HepG2 (cell line): Measurements from ENCODE around the gene PLEKHA8. TPM values are rescaled to one million over a fixed set of nuclear protein-coding genes. Genes with fewer than 3 reads are reported as not detected.

ENCODE experiments used
- CEBPG ChIP-seq: IDR thresholded peaks from 2 replicates; pipeline ENCODE4 v1.6.1; 2016
- MIER3 ChIP-seq: IDR thresholded peaks from 2 replicates; pipeline ENCODE4 v1.6.1; 2016; ENCODE audit warnings: missing compliant biosample characterization, borderline replicate concordance
- SPEN ChIP-seq: sonication (generic); formaldehyde crosslinking; IDR thresholded peaks from 2 replicates; pipeline ENCODE4 v1.5.1; 2020; ENCODE audit warnings: low read depth, mild to moderate bottlenecking, missing genetic modification reagents
- ZNF232 ChIP-seq: sonication (generic); formaldehyde crosslinking; IDR thresholded peaks from 2 replicates; pipeline ENCODE4 v1.4.0; 2020; ENCODE audit warnings: missing genetic modification reagents, borderline replicate concordance
- ZNF7 ChIP-seq: IDR thresholded peaks from 2 replicates; pipeline ENCODE4 v1.6.1; 2016; ENCODE audit warnings: missing biosample characterization, missing genetic modification reagents
- ZNF782 ChIP-seq: sonication (generic); formaldehyde crosslinking; IDR thresholded peaks from 2 replicates; pipeline ENCODE4 v1.4.0; 2020; ENCODE audit warnings: missing genetic modification reagents, mild to moderate bottlenecking, borderline replicate concordance
- ZNF841 ChIP-seq: sonication (generic); formaldehyde crosslinking; IDR thresholded peaks from 2 replicates; pipeline ENCODE4 v1.8.1; 2023; ENCODE audit warnings: missing genetic modification reagents, borderline replicate concordance
- polyA plus RNA-seq, 8 experiments: library from polyadenylated mRNA; depleted of rRNA in 3 of 8; stranded (reverse) in 7 of 8; unstranded in 1 of 8; fragments of >200 nt; fragmentation: Illumina TruSeq in 4 of 8; extraction: Trizol in 4 of 8; gene quantifications; 2 replicates each; pipeline versions ENCODE4 v1.2.1 to v1.2.3, GENCODE V29; 2011 to 2016; ENCODE audit warnings: low read depth in 4 of 8, missing spikeins in 1 of 8, mixed read lengths in 1 of 8; ENCODE audit not compliant: insufficient read depth in 1 of 8
- total RNA-seq, 5 experiments: library from RNA; depleted of rRNA; stranded (reverse); fragments of >200 nt; fragmentation: Illumina TruSeq; extraction: Trizol; gene quantifications; 2 replicates each; pipeline ENCODE4 v1.2.3, GENCODE V29; 2016; ENCODE audit warnings: low read depth in 1 of 5
- TF ChIP-seq, protein P1 (sequence below): sonication (generic); formaldehyde crosslinking; IDR thresholded peaks from 2 replicates; pipeline ENCODE4 v1.4.0; 2020; ENCODE audit warnings: missing genetic modification reagents, borderline replicate concordance
- TF ChIP-seq, protein P2 (sequence below): sonication (generic); formaldehyde crosslinking; conservative IDR thresholded peaks from 2 replicates; pipeline ENCODE4 v1.8.1; 2023; ENCODE audit warnings: missing genetic modification reagents
- TF ChIP-seq, protein P3 (sequence below): sonication (generic); formaldehyde crosslinking; IDR thresholded peaks from 2 replicates; pipeline ENCODE4 v1.4.0; 2020; ENCODE audit warnings: mild to moderate bottlenecking, missing genetic modification reagents
- TF ChIP-seq, protein P4 (sequence below): sonication (generic); formaldehyde crosslinking; IDR thresholded peaks from 2 replicates; pipeline ENCODE4 v1.9.0; 2021; ENCODE audit warnings: mild to moderate bottlenecking, missing genetic modification reagents
- TF ChIP-seq, protein P5 (sequence below): sonication (generic); formaldehyde crosslinking; IDR thresholded peaks from 2 replicates; pipeline ENCODE4 v1.4.0; 2020; ENCODE audit warnings: mild to moderate bottlenecking, low read depth, missing genetic modification reagents

The PLEKHA8 gene
- total and polyA plus RNA-seq, 2 of the 13 experiments (the other 11 are each of a cell fraction or from before 2014, with no cell fraction given), result 12.5 to 26.4 TPM

DNA sequence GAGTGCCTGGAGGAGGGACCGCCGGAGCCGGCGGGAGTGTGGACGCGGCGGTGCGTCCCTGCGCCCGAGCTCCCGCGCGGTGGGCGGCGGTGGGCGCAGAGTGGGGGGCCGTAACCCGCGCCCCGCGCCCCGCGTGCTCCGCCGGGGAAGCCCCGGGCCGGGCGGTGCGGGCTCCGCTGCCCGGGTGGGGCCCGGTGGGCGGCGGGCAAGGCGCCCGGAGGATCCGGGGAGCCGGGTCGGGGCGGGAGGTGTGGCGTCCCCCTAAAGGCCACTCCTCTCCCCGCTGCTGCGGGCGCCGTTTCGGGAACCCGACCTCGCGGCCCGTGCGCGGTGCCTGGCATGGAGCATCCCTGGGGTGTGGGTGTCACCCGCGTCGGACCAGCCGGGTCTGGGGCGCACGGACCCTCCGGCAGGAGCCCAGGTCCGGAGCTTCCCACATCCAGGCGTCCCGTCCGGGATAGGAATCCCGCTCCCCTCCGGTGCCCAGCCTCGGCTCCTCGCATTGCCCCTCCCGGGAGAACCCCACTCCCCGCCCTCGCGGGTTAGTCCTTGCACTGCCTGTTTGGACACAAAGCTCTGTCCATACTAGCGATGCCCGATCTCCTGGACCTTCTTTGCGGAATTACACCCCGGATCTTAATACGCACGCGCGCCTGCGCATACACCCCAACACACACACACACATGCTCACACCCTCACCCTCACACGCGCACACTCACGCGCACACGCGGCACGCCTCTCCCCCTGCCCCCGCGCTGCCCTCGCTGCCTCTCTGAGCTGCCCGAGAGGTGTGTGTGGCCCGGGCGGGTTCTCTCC, 107.3 kb downstream of the PLEKHA8 start (continued):
- TF ChIP-seq, protein P1, sequence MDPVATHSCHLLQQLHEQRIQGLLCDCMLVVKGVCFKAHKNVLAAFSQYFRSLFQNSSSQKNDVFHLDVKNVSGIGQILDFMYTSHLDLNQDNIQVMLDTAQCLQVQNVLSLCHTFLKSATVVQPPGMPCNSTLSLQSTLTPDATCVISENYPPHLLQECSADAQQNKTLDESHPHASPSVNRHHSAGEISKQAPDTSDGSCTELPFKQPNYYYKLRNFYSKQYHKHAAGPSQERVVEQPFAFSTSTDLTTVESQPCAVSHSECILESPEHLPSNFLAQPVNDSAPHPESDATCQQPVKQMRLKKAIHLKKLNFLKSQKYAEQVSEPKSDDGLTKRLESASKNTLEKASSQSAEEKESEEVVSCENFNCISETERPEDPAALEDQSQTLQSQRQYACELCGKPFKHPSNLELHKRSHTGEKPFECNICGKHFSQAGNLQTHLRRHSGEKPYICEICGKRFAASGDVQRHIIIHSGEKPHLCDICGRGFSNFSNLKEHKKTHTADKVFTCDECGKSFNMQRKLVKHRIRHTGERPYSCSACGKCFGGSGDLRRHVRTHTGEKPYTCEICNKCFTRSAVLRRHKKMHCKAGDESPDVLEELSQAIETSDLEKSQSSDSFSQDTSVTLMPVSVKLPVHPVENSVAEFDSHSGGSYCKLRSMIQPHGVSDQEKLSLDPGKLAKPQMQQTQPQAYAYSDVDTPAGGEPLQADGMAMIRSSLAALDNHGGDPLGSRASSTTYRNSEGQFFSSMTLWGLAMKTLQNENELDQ (CRISPR knock-in tag), result no peak
- TF ChIP-seq ZNF7 (CRISPR knock-in tag), result no peak
- no peak for TF ChIP-seq SPEN (CRISPR knock-in tag)
- TF ChIP-seq ZNF232, result no peak
- TF ChIP-seq, protein P2, sequence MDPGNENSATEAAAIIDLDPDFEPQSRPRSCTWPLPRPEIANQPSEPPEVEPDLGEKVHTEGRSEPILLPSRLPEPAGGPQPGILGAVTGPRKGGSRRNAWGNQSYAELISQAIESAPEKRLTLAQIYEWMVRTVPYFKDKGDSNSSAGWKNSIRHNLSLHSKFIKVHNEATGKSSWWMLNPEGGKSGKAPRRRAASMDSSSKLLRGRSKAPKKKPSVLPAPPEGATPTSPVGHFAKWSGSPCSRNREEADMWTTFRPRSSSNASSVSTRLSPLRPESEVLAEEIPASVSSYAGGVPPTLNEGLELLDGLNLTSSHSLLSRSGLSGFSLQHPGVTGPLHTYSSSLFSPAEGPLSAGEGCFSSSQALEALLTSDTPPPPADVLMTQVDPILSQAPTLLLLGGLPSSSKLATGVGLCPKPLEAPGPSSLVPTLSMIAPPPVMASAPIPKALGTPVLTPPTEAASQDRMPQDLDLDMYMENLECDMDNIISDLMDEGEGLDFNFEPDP (CRISPR knock-in tag), result 0 out of 2 replicates have a peak, but pooled peaks have one; percentile 38
- TF ChIP-seq CEBPG, result no peak
- TF ChIP-seq, protein P3, sequence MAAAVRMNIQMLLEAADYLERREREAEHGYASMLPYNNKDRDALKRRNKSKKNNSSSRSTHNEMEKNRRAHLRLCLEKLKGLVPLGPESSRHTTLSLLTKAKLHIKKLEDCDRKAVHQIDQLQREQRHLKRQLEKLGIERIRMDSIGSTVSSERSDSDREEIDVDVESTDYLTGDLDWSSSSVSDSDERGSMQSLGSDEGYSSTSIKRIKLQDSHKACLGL, result 0 out of 2 replicates have a peak, but pooled peaks have one; percentile 53
- TF ChIP-seq, protein P4, sequence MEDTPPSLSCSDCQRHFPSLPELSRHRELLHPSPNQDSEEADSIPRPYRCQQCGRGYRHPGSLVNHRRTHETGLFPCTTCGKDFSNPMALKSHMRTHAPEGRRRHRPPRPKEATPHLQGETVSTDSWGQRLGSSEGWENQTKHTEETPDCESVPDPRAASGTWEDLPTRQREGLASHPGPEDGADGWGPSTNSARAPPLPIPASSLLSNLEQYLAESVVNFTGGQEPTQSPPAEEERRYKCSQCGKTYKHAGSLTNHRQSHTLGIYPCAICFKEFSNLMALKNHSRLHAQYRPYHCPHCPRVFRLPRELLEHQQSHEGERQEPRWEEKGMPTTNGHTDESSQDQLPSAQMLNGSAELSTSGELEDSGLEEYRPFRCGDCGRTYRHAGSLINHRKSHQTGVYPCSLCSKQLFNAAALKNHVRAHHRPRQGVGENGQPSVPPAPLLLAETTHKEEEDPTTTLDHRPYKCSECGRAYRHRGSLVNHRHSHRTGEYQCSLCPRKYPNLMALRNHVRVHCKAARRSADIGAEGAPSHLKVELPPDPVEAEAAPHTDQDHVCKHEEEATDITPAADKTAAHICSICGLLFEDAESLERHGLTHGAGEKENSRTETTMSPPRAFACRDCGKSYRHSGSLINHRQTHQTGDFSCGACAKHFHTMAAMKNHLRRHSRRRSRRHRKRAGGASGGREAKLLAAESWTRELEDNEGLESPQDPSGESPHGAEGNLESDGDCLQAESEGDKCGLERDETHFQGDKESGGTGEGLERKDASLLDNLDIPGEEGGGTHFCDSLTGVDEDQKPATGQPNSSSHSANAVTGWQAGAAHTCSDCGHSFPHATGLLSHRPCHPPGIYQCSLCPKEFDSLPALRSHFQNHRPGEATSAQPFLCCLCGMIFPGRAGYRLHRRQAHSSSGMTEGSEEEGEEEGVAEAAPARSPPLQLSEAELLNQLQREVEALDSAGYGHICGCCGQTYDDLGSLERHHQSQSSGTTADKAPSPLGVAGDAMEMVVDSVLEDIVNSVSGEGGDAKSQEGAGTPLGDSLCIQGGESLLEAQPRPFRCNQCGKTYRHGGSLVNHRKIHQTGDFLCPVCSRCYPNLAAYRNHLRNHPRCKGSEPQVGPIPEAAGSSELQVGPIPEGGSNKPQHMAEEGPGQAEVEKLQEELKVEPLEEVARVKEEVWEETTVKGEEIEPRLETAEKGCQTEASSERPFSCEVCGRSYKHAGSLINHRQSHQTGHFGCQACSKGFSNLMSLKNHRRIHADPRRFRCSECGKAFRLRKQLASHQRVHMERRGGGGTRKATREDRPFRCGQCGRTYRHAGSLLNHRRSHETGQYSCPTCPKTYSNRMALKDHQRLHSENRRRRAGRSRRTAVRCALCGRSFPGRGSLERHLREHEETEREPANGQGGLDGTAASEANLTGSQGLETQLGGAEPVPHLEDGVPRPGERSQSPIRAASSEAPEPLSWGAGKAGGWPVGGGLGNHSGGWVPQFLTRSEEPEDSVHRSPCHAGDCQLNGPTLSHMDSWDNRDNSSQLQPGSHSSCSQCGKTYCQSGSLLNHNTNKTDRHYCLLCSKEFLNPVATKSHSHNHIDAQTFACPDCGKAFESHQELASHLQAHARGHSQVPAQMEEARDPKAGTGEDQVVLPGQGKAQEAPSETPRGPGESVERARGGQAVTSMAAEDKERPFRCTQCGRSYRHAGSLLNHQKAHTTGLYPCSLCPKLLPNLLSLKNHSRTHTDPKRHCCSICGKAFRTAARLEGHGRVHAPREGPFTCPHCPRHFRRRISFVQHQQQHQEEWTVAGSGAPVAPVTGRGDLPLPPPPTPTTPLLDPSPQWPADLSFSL, result no peak
- 0 out of 2 replicates have a peak, but pooled peaks have one; percentile 44 for TF ChIP-seq ZNF782 (CRISPR knock-in tag)
- TF ChIP-seq MIER3 (CRISPR knock-in tag), result no peak
- no peak for TF ChIP-seq ZNF841 (CRISPR knock-in tag)
- TF ChIP-seq, protein P5, sequence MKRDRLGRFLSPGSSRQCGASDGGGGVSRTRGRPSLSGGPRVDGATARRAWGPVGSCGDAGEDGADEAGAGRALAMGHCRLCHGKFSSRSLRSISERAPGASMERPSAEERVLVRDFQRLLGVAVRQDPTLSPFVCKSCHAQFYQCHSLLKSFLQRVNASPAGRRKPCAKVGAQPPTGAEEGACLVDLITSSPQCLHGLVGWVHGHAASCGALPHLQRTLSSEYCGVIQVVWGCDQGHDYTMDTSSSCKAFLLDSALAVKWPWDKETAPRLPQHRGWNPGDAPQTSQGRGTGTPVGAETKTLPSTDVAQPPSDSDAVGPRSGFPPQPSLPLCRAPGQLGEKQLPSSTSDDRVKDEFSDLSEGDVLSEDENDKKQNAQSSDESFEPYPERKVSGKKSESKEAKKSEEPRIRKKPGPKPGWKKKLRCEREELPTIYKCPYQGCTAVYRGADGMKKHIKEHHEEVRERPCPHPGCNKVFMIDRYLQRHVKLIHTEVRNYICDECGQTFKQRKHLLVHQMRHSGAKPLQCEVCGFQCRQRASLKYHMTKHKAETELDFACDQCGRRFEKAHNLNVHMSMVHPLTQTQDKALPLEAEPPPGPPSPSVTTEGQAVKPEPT, result no peak
